Fibroblast of mammary gland (primary cell): ENCODE data around the gene SOWAHB.

Source experiments
- DNase-seq: peaks from one replicate; pipeline ENCODE4 v3.0.0-alpha.2; 2010; ENCODE audit warnings: low read depth
- H3K4me3 ChIP-seq: 2 replicates; pipeline ENCODE4 v1.5.1; 2011; ENCODE audit warnings: low read depth, mild to moderate bottlenecking, low read length, moderate library complexity; ENCODE audit not compliant: control insufficient read depth
- CTCF ChIP-seq: conservative IDR thresholded peaks from 2 replicates; pipeline ENCODE4 v1.5.1; 2011; ENCODE audit warnings: low read depth, low read length, inconsistent platforms; ENCODE audit not compliant: control insufficient read depth, insufficient read depth

Gene SOWAHB

GRCh38 chr4:76857074-76857409 lies 40.9 kb downstream of the SOWAHB start:
- H3K4me3 ChIP-seq = no peak overlapping the region
- no peak for DNase-seq
- no peak for TF ChIP-seq CTCF

DNA sequence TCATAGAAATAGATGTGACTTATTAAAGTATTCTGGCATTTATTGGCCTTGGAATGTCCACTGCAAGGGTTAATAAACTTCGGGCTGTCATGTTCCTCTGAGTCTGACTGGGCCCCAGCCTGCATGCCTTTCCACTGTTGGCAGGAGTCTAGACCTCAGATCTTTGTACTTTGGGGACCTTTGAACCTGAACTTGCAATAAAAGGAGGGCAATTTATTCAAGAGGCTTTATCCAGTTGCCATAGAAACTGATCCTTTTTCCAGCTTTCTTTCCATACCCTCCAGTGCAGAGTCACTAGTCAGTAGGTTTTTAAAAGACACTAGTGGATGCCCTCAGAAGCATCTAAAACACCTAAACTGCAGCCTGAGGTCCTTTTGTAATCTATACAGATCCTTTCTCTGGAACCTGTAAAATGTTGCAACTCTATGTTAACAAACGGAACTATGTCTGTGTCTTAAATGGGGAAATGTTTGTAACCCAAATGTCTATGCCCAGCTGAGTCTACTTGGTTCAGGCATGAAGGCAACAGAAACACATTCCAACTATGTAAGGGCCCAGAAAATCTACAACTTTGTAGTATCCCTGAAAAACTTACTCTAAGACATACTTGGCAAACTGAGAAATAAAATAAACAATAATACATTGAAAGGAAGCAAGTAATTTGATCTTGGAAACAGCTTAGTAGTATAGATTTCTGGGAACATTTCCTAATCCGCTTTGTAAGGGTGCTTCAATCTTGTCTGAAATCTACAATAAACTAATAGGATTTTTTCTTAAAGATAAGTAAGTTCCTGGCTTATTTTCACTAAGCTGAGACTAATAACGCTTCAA lies 41.5 kb downstream of the SOWAHB start:
- no peak for TF ChIP-seq CTCF
- peak; percentile 33 for DNase-seq
- H3K4me3 ChIP-seq = no peak overlapping the region

- DNase-seq = no peak
- TF ChIP-seq CTCF = no peak
Observed at GRCh38 chr4:76854858-76855257, 43.1 kb downstream of the SOWAHB start.

GRCh38 chr4:76851375-76851774 lies 46.6 kb downstream of the SOWAHB start:
- DNase-seq = no peak
- no peak for TF ChIP-seq CTCF
- H3K4me3 ChIP-seq = no peak overlapping the region

More at GRCh38 chr4:76854858-76855257, 43.1 kb downstream of the SOWAHB start:
- no peak overlapping the region for H3K4me3 ChIP-seq

DNA sequence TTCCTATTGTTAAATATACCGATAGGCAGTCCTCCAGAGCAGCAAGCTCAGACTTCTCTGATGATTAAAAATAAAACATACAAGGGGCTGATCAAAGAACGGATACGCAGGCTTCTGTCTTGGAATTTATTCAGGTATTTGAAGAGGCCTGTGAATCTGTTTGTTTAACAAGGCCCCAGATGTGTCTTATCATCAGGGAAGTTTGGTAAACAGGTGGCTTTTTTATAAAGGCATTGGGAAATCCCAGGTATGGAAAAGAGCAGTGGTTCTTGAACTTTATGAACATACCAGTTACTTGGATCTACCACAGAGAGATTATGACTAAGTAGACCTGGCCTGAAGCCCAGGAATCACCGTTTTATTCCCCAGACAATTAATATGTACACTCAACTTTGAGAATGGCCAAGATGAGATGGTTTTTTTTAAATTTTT lies 47.9 kb downstream of the SOWAHB start:
- DNase-seq = peak; percentile 96
- TF ChIP-seq CTCF = no peak

More for the DNA sequence above, 47.9 kb downstream of the SOWAHB start:
- no peak overlapping the region for H3K4me3 ChIP-seq
